Measurements from ENCODE around the gene ADORA2B.

DNA sequence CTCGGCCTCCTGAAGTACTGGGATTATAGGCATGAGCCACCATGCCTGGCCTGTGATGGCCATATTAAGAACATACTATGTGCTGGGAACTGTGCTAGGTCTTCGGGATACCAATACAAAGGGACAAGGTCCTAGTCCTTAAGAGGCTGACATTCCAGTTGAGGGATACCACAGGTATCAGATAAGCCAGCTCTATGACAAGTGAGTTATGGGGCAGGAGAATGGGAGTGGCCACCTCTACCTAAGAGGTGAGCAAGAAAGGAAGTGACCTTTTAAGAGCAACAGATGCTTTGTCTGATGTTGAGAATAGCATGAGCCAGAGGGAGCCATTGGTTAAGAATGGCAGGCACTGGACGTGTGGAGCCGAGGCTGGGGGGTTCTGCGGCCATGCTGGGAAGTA, 27.0 kb downstream of the ADORA2B start:
- TF ChIP-seq CTCF (IDR thresholded peaks at IDR 0.05) (no peak), POLR2A (IDR thresholded peaks at IDR 0.05) (no peak), POLR2AphosphoS5 (IDR thresholded peaks at IDR 0.05) (no peak)
